Measurements from ENCODE around the gene MCOLN3. TPM values are rescaled to one million over a fixed set of nuclear protein-coding genes. Genes with fewer than 3 reads are reported as not detected.

The MCOLN3 gene
- total RNA-seq, 1 experiment from 2014 or later = 14.2 TPM

DNA sequence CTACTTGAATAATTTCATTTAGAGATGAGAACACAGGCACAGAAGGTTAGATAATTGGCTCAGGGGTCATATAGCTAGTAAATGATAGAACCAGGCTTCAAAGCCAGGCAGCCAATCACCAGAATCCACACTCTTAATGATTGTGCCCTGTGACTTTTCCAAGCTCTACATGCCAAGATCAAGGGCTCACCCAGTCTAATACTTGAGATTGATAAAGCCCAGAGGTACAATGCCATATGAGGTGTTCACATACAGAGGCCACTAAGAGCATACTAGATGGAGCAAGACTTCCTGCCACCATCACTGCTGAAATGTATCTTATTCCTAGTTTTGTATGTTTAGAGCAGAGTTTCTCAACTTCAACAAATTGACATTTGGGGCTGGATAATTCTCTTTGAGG, 40.9 kb upstream of the MCOLN3 start:
- POLR2A ChIA-PET = no interaction called here
- no TSS peak for BruUV-seq (replicated peaks)
- H3K4me3 ChIP-seq (ENCODE audit: low read depth in 2 of 2, low read length in 2 of 2) = no peak overlapping the region
- H3K27ac ChIP-seq (ENCODE audit: low read length) = no peak overlapping the region
- H3K27me3 ChIP-seq (ENCODE audit: control insufficient read depth, insufficient read depth, low read length) = peaks cover 46% of the 10 kb centered on the region
- H3K36me3 ChIP-seq (ENCODE audit: control insufficient read depth, insufficient read depth, low read length) = no peaks in the 10 kb centered on the region
- no peaks in the 10 kb centered on the region for H3K4me1 ChIP-seq (ENCODE audit: control insufficient read depth, insufficient read depth, low read length)
- no peaks in the 10 kb centered on the region for H3K9me3 ChIP-seq (ENCODE audit: control insufficient read depth, insufficient read depth, low read depth, low read length)
- no peak for DNase-seq (ENCODE audit: low read depth, low spot score)
- ATAC-seq = no peak
- in situ Hi-C loops (cut with HindIII; ENCODE audit: low pct_unique_long_range_greater_than_20kb, low sequenced_read_pairs) (no loop called here), intact Hi-C loops (cut with micrococcal nuclease; ENCODE audit: unreplicated experiment) (no loop called here)
- CTCF ChIA-PET = no interaction called here
- TF ChIP-seq SIN3A (IDR thresholded peaks at IDR 0.05; ENCODE audit: borderline replicate concordance, insufficient read depth, low read depth, low read length) (no peak), POLR2AphosphoS5 (IDR thresholded peaks at IDR 0.05; ENCODE audit: low read depth, low read length) (no peak), TCF7L2 (IDR thresholded peaks at IDR 0.05; ENCODE audit: low read depth, low read length) (no peak)
- TF ChIP-seq, protein P1, sequence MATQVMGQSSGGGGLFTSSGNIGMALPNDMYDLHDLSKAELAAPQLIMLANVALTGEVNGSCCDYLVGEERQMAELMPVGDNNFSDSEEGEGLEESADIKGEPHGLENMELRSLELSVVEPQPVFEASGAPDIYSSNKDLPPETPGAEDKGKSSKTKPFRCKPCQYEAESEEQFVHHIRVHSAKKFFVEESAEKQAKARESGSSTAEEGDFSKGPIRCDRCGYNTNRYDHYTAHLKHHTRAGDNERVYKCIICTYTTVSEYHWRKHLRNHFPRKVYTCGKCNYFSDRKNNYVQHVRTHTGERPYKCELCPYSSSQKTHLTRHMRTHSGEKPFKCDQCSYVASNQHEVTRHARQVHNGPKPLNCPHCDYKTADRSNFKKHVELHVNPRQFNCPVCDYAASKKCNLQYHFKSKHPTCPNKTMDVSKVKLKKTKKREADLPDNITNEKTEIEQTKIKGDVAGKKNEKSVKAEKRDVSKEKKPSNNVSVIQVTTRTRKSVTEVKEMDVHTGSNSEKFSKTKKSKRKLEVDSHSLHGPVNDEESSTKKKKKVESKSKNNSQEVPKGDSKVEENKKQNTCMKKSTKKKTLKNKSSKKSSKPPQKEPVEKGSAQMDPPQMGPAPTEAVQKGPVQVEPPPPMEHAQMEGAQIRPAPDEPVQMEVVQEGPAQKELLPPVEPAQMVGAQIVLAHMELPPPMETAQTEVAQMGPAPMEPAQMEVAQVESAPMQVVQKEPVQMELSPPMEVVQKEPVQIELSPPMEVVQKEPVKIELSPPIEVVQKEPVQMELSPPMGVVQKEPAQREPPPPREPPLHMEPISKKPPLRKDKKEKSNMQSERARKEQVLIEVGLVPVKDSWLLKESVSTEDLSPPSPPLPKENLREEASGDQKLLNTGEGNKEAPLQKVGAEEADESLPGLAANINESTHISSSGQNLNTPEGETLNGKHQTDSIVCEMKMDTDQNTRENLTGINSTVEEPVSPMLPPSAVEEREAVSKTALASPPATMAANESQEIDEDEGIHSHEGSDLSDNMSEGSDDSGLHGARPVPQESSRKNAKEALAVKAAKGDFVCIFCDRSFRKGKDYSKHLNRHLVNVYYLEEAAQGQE (IDR thresholded peaks at IDR 0.05; ENCODE audit: insufficient read depth in 1 of 2, low read depth in 2 of 2, low read length in 1 of 2) = no peak
- TF ChIP-seq, protein P2, sequence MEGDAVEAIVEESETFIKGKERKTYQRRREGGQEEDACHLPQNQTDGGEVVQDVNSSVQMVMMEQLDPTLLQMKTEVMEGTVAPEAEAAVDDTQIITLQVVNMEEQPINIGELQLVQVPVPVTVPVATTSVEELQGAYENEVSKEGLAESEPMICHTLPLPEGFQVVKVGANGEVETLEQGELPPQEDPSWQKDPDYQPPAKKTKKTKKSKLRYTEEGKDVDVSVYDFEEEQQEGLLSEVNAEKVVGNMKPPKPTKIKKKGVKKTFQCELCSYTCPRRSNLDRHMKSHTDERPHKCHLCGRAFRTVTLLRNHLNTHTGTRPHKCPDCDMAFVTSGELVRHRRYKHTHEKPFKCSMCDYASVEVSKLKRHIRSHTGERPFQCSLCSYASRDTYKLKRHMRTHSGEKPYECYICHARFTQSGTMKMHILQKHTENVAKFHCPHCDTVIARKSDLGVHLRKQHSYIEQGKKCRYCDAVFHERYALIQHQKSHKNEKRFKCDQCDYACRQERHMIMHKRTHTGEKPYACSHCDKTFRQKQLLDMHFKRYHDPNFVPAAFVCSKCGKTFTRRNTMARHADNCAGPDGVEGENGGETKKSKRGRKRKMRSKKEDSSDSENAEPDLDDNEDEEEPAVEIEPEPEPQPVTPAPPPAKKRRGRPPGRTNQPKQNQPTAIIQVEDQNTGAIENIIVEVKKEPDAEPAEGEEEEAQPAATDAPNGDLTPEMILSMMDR (IDR thresholded peaks at IDR 0.05) = no peak

GRCh38 chr1:85088408-85088784, 40.1 kb upstream of the MCOLN3 start:
- no peak overlapping the region for H3K27ac ChIP-seq (ENCODE audit: low read length)
- H3K36me3 ChIP-seq (ENCODE audit: control insufficient read depth, insufficient read depth, low read length) = no peaks in the 10 kb centered on the region
- in situ Hi-C loops (cut with HindIII; ENCODE audit: low pct_unique_long_range_greater_than_20kb, low sequenced_read_pairs) (no loop called here), intact Hi-C loops (cut with micrococcal nuclease; ENCODE audit: unreplicated experiment) (no loop called here)
- ATAC-seq (no peak), DNase-seq (ENCODE audit: low read depth, low spot score) (no peak)
- ChIA-PET CTCF (no interaction called here), POLR2A (no interaction called here)
- no peak overlapping the region for H3K4me3 ChIP-seq (ENCODE audit: low read depth in 2 of 2, low read length in 2 of 2)
- TF ChIP-seq, protein P1 (IDR thresholded peaks at IDR 0.05; ENCODE audit: insufficient read depth in 1 of 2, low read depth in 2 of 2, low read length in 1 of 2) = no peak
- TF ChIP-seq, protein P2 (IDR thresholded peaks at IDR 0.05) = no peak
- TF ChIP-seq TCF7L2 (IDR thresholded peaks at IDR 0.05; ENCODE audit: low read depth, low read length) (no peak), SIN3A (IDR thresholded peaks at IDR 0.05; ENCODE audit: borderline replicate concordance, insufficient read depth, low read depth, low read length) (no peak), POLR2AphosphoS5 (IDR thresholded peaks at IDR 0.05; ENCODE audit: low read depth, low read length) (no peak)
- no TSS peak for BruUV-seq (replicated peaks)
- H3K27me3 ChIP-seq (ENCODE audit: control insufficient read depth, insufficient read depth, low read length) = peaks cover 40% of the 10 kb centered on the region
- no peaks in the 10 kb centered on the region for H3K4me1 ChIP-seq (ENCODE audit: control insufficient read depth, insufficient read depth, low read length)
- no peaks in the 10 kb centered on the region for H3K9me3 ChIP-seq (ENCODE audit: control insufficient read depth, insufficient read depth, low read depth, low read length)
